ENCODE measurements around the gene SMOC1.

- TF ChIP-seq SP1 (IDR thresholded peaks at IDR 0.05; ENCODE audit: low read depth, low read length) = no peak
- TF ChIP-seq, protein P1, sequence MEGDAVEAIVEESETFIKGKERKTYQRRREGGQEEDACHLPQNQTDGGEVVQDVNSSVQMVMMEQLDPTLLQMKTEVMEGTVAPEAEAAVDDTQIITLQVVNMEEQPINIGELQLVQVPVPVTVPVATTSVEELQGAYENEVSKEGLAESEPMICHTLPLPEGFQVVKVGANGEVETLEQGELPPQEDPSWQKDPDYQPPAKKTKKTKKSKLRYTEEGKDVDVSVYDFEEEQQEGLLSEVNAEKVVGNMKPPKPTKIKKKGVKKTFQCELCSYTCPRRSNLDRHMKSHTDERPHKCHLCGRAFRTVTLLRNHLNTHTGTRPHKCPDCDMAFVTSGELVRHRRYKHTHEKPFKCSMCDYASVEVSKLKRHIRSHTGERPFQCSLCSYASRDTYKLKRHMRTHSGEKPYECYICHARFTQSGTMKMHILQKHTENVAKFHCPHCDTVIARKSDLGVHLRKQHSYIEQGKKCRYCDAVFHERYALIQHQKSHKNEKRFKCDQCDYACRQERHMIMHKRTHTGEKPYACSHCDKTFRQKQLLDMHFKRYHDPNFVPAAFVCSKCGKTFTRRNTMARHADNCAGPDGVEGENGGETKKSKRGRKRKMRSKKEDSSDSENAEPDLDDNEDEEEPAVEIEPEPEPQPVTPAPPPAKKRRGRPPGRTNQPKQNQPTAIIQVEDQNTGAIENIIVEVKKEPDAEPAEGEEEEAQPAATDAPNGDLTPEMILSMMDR (IDR thresholded peaks at IDR 0.05; ENCODE audit: control extremely low read depth in 1 of 3, insufficient read depth in 1 of 3, low read depth in 1 of 3, low read length in 3 of 3) = peak; percentile 42 to 55 (median 53)
- TF ChIP-seq JUND (IDR thresholded peaks at IDR 0.05; ENCODE audit: low read length) = no peak
- TF ChIP-seq POLR2A (IDR thresholded peaks at IDR 0.05; ENCODE audit: control extremely low read depth in 1 of 2, low read depth in 2 of 2, low read length in 2 of 2) = no peak
- TF ChIP-seq RXRA (IDR thresholded peaks at IDR 0.05; ENCODE audit: insufficient read depth, low read depth, low read length) = no peak
- TF ChIP-seq EZH2 (IDR thresholded peaks at IDR 0.05; ENCODE audit: low read depth, low read length, severe bottlenecking) = no peak
- no peak for TF ChIP-seq CHD1 (IDR thresholded peaks at IDR 0.05; ENCODE audit: low read depth, low read length)
- TF ChIP-seq MAFK (IDR thresholded peaks at IDR 0.05; ENCODE audit: low read depth, low read length) = no peak
- TF ChIP-seq ZNF274 (IDR thresholded peaks at IDR 0.05; ENCODE audit: borderline replicate concordance, extremely low read depth, low read length) = no peak
- no peak for TF ChIP-seq NANOG (IDR thresholded peaks at IDR 0.05; ENCODE audit: insufficient read depth, low read depth, low read length, poor library complexity, severe bottlenecking)
- TF ChIP-seq CREB1 (IDR thresholded peaks at IDR 0.05) = no peak
- no peak for TF ChIP-seq CEBPB (IDR thresholded peaks at IDR 0.05; ENCODE audit: low read depth, low read length)
Measured at GRCh38 chr14:70036665-70037064, 157.4 kb downstream of the SMOC1 start.

Data from H1 (cell line).